Measurements from ENCODE around the gene TIE1.

- TF ChIP-seq CTCF (IDR thresholded peaks at IDR 0.05) = no peak
- no peak for TF ChIP-seq POLR2A (IDR thresholded peaks at IDR 0.05)
- no peak for TF ChIP-seq EP300 (IDR thresholded peaks at IDR 0.05)
Observed at GRCh38 chr1:43286115-43286514, 14.7 kb upstream of the TIE1 start.

Measured in upper lobe of left lung (tissue), 4 donors.